HG02938 (cell line): ENCODE measurements around the gene CD79A.
"Not testable (repeated sequence)": the region's sequence is repeated elsewhere in the genome, so short reads cannot be mapped to it uniquely, and the experiment has no call there.

Source experiments
- ATAC-seq: cut with Tn5 transposase; IDR thresholded peaks from one replicate; pipeline ENCODE4 v1.9.1; 2021; ENCODE audit warnings: mild to moderate bottlenecking, moderate library complexity; ENCODE audit not compliant: unreplicated experiment

CD79A gene

DNA sequence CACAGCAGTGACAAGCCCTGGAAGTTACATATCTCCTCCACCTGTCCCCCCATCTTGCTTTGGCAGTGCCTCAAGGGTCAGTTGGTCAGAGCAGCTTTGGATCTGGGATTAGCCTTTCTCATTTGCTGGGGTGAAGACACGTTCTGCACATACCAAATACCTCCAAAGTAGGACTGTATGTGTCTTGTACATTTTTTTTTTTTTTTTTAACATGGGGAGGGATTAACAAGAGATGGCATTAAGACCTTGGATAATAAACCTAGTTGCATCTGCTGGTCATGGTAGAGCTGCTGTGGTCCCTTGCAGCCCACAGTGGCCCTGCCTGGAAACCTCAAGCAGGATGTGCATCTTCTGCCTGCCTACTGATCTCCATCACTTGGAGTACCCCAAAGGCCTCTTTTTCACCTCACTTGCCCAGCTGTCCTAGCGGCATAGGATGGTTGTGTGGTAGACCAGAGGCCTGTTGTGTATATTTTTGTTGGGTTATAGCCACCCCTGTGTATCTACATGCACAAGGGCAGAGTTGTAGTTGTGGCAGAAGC, 14.6 kb upstream of the CD79A start:
- no peak for ATAC-seq

DNA sequence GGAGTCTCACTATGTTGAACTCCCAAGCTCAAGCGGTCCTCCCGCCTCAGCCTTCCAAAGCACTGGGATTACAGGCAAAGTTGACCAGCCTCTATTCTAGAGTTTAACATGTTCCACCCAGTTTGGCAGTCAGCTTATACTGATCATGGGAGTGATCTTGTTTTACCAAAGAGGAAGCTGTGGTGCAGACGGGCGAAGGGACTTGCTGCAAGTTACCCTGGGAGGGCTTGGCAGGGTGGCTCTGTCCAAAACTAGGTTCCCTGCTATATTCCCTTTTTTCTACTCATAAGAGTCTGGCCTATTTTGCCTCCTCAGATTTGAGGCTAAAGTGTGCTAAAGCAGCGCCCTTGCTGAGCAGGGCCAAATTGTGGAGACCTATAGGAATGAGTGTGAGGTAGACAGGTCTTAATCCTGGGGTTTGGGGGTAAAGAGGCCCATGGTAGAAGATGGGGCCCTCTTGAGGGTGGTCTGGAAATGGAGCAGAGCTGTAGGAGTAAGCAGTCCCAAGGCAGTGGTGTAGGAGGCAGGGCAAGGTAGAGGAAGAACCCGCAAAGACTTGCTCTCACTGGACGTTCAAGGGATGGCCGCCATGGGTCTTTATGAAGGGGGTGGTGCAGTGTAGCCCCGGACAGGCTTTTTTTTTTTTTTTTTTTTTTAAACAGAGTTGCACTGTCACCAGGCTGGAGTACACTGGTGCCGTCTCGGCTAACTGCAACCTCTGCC, 13.7 kb upstream of the CD79A start:
- ATAC-seq, result no peak

DNA sequence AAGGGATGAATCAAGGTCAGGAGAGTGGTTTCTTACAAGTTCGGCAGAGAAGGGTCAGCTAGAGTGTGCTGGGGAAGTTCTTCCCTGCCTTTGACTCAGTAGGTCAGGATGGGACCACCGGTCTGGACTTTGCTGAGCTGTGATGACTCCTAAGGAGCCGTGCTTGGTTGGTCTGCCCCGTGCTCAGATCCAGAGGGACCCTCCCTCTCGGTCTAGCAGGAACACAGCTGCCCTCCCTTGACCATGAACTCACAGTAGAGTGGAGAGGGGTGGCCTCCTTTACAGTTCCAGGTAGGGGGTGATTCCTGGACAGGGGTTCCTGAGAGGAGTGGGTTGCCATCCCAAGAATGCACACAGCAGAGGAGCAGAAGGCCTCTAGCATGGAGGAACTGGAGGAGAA, 12.7 kb upstream of the CD79A start:
- ATAC-seq, result no peak

DNA sequence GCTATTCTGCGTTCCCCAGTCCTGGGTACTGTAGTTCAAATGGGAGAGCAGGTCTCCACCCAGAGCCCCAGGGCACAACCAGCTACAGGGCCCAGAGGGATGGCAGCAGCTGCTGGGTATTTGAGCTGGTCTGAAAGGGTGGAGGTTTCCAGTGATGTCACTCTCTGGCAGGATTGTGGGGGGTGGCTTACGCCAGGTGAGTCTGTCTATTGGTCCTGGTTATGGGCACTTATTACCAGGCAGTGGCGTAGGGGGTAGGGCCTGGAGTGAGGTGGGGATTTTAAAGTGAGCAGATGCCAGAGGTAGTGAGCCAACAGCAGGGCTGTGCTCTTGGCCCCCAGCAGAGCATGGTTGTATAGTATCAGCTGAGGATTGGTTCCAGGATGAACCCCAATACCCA, 10.8 kb upstream of the CD79A start:
- ATAC-seq, result no peak

DNA sequence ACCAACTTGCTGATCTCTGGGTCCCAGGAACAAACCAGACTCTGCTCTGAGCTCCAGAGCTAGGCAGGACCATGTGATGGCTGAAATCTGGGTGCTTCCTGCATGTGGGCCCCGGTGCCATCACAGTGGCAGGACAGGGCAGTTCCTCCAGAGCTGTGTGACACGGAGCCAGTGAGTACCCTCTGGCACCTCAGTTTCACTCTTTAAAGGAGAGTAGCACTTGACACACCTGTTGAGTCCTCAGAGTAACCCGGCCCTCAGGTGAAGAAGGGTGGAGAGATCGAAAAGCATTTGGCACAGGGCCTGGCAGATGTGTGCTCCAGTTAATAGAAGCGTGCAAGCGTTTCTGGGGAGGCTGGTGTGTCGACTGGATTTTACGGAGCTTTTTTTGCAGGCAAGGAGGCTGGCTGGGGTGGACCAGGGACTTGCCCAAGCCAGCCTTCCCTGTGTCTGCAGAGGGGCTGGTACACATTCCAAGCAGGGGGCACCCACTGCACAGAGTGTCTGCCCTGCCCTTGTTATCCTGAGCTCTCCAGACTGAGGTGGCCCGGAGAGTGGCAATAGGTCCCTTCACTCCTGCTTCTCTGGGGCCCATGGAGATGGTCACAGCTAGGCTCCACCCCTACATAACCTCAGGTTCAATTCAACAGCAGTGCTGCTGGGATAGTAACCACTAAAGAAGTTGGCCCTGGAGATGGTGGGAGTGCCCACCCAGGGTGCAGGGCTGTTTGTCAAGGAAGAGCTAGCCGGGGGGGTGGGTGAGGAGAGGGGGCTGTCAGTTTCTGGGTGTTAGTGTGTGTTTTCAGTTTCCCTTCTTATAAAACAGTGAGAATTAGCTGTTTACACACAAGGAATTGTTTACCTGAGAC, 8.7 kb upstream of the CD79A start:
- ATAC-seq, result no peak

- no peak for ATAC-seq
Measured at GRCh38 chr19:41868989-41869300, 8.1 kb upstream of the CD79A start.

DNA sequence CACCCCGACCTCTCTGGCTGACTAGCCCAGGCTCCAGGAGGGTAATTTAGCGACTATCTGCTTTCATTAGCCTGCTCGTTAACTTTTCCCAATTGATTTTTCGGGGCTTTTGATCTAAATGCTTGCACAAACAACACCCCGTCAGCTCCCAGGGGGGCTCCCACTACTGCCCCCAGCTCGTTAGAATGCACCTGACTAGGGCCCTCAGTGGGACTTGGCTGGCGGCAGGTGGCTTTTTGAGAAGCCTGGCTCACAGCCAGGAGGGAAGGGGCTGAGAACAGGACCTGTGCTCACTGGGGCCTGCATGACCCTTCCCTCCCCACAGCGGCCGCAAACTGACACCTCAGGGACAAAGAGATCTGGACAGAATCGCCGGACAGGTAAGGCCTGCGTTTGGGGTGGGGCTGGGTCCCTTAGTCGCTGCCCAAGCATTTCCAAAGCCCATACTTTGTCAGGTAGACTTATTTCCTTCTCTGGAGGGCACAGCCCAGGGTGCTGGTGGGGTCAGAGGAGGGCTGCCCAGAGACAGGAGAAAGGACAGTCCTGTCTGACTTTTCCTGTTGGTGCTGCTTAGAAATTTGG, 7.6 kb upstream of the CD79A start:
- ATAC-seq, result no peak

DNA sequence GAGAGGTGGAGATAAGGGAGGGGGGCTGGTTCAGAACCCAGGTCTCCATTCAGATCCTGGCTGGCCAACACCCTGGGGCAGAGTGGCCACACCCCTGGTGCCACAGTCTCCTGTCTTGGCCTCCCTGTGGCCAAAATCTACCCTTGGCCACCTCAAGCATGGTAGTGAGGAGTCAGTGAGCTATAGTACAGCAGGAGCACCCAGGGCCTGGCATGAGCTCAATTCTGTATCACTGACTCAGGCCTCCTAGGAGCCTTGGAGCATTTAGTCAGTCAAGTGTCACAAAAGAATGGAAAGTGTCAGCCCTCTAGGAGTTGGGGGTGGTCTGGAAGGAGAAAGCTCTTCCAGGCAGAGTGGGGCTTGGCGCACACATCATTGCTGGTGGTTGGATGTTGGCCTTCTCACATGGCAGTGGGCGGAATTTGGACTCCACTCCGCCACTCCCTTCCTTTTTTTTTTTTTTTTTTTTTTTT, 6.6 kb upstream of the CD79A start:
- ATAC-seq, result no peak

GRCh38 chr19:41871573-41872383, 5.3 kb upstream of the CD79A start:
- no peak for ATAC-seq

- no peak for ATAC-seq
Measured at GRCh38 chr19:41872384-41872774, 4.7 kb upstream of the CD79A start.

GRCh38 chr19:41872775-41873647, 4.1 kb upstream of the CD79A start:
- ATAC-seq, result no peak

DNA sequence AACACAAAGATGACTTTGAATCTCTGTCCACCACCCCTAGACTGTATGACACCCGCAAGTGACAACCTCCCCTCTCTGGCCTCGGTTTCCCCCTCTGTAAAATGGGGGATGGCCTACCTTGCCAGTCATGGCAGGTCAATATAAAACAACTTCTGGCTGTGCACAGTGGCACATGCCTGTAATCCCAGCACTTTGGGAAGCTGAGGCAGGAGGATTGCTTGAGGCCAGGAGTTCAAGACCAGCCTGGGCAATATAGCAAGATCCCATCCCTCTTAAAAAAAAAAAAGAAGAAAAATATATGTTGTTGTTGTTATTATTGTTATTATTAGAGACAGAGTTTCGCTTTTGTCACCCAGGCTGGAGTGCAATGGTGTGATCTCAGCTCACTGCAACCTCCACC, 1.1 kb upstream of the CD79A start:
- ATAC-seq, result not testable (repeated sequence)

DNA sequence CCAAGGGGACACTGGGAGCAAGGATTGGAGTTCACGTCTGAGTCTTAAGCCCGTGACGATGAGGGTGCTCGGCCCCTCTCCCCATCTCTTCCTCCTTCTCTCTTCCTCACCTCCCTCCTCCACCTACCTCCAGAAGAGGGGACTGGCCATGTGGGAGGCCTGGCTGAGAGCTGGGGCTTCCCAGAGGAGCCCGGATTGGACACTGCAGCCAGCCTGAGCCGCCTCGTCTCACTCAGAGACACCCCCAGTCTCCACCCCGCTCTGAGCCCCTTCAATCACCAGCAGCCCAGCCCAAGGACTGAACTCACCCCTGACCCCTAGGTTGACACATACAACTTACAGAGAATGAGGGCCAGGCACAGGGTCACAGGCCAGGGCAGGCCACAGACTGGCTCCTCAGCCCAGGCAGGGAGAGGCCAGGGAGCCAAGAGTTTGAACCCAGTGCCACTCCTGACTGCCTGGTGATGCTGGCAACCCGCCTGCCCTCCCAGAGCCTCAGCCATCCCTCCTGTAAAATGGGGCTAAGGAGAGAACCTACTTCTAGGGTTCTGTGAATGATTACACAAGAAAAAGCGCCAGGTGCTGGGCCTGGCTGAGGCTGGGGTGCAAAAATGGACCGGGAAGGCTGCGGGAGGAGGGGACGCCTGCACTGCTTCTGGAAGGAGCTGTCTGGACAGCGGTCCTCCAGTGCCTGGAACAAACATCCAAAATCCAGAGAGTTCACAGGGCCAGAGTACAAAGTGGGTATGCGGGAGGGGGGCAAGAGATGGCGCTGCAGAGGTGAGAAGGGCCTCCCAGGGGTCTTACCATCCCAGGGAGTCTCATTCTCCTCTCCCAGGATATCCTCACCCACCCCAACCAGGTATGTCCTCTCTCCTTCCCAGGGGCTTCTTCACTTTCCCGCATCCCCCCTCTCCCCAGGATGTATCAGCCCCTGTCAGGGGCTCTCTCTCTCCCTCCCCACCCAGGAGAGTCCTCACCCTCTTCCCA, 1.1 kb downstream of the CD79A start:
- no peak for ATAC-seq

- ATAC-seq, result no peak
Measured at GRCh38 chr19:41879080-41879479, 2.0 kb downstream of the CD79A start.

DNA sequence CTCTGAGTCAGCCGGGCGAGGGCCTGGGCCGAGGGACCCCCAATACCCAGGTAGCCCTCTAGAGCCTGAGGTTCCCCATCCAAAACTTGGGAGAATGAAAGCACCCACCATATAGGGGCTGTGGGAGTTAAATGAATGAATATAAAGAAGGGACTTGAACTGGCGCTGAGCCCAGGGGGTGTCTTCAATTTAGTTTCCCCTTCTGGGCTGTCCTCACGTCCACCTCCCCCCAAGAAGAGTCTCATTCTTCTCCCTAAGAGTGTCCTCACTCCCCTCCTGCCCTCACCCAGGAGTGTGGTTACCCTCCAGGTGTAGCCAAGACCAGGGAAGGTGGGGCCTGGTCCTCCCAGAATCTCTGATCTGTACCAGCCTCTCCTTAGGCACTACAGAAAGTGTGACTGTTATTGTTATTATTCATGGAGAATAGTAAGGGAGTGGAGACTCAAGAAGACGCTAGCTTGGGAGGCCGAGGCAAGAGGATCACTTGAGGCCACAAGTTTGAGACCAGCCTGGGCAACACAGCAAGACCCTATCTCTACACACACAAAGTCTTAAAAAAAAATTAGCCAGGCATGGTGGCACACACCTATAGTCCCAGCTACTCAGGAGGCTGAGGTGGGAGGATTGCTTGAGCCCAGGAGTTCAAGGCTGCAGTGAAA, 2.7 kb downstream of the CD79A start:
- no peak for ATAC-seq

GRCh38 chr19:41880329-41880708, 3.2 kb downstream of the CD79A start:
- ATAC-seq, result no peak

DNA sequence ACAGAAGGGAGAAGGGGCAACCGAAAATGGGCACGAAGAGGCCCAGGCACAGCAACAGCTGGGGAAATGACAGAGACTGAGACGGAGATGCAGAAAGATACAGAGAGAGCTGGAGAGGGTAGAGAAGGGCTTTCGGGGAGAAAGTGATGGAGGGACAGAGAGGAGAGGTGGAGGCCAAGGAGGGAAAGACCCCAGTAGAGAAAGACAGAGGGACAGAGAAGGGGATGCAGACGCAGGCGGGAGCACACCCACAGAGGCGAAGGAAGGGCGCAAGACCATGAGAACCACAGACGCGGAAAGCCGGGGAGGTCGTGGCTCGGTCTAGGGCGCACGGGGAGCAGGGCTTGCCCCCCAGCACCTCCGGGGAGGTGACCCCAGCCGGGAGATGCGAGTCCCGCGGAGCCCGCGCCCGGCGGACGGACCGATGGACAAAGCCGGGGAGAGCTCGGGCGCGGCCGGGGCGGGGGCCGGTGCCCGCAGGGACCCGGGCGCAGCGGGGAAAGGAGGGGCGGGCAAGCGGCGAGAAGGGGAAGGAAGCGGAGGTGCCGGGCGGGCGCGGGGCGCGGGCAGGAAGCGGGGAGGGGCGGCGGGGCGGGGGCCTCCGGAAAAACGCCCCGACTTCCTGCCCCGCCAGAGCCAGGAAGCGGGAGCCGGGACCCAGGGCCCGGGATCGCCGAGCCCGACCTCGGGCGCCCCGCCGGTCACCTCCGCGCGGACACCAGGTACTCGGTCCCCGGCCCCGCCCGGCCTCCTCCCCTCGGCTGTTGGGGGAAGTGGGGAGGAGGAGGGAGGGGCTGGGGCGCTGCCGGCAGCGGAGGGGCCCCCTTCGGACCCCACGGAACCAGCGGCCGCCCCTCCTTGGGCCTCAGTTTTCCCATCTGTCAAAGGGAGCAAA, 5.7 kb downstream of the CD79A start, which contains the start of gene ARHGEF1:
Gene ARHGEF1, plus strand, starts transcription at position 617 of the 895 bp plus-strand sequence. CDS start 4,899 bp downstream, outside the sequence.
- no peak for ATAC-seq
